Measurements from ENCODE around the gene SLX9.

GRCh38 chr21:44972301-44972814, 32.5 kb downstream of the SLX9 start:
- TF ChIP-seq CTCF (IDR thresholded peaks at IDR 0.05) (no peak; the same call in 1 of the 2 replicates), REST (IDR thresholded peaks at IDR 0.05; ENCODE audit: low read depth, low read length) (no peak), NFIC (IDR thresholded peaks at IDR 0.05; ENCODE audit: borderline replicate concordance) (no peak), GABPA (IDR thresholded peaks at IDR 0.05; ENCODE audit: low read depth) (no peak), JUND (IDR thresholded peaks at IDR 0.05) (no peak), TCF12 (IDR thresholded peaks at IDR 0.05) (no peak), SMC3 (IDR thresholded peaks at IDR 0.05; ENCODE audit: low read depth, low read length) (no peak)

Measured in SK-N-SH (cell line).